Ovary (tissue), 3 donors: ENCODE measurements around the gene LTBP4.

Experiments used
- CTCF ChIP-seq, 3 donors: fragments of 450-650 bp in 2 of 3; fragments of 200-600 bp in 1 of 3; IDR thresholded peaks; one replicate each; pipeline versions ENCODE4 v1.5.1 to v1.8.0; 2016 to 2022; ENCODE audit warnings: antibody characterized with exemption in 3 of 3, mild to moderate bottlenecking in 1 of 3
- POLR2A ChIP-seq: fragments of 450-650 bp; IDR thresholded peaks from one replicate; pipeline ENCODE4 v1.6.1; 2017; ENCODE audit warnings: antibody characterized with exemption, mild to moderate bottlenecking, moderate library complexity
- donor health status: DM: no; HTN: no; CAD: no.

- TF ChIP-seq POLR2A (no peak), CTCF (IDR thresholded peaks at IDR 0.05) (no peak)
These were observed 37.2 kb downstream of the LTBP4 start for GRCh38 chr19:40638327-40638726.
